K562 (cell line): ENCODE results near the gene RSPH6A. TPM values are rescaled to one million over a fixed set of nuclear protein-coding genes. Genes with fewer than 3 reads are reported as not detected.

Experiments used
- CTCF ChIP-seq, 3 experiments: IDR thresholded peaks in 2 of 3; conservative IDR thresholded peaks in 1 of 3; 2 replicates each; pipeline ENCODE4 v1.5.1; 2011 to 2012; ENCODE audit warnings: low read length in 3 of 3, mild to moderate bottlenecking in 3 of 3, control low read depth in 2 of 3, improper control_type of control experiment in 1 of 3, inconsistent platforms in 1 of 3, low read depth in 1 of 3, mixed read lengths in 1 of 3, moderate library complexity in 1 of 3; ENCODE audit not compliant: insufficient read depth in 2 of 3
- DACH1 ChIP-seq: fragments of 450-650 bp; IDR thresholded peaks from 2 replicates; pipeline ENCODE4 v1.6.1; 2018; ENCODE audit not compliant: partially characterized antibody
- FOXP4 ChIP-seq: sonication (generic); formaldehyde crosslinking; IDR thresholded peaks from 2 replicates; pipeline ENCODE4 v1.8.0; 2022; ENCODE audit warnings: mild to moderate bottlenecking, missing genetic modification reagents, borderline replicate concordance
- MCM2 ChIP-seq: fragments of 450-650 bp; IDR thresholded peaks from 2 replicates; pipeline ENCODE4 v1.6.1; 2017; ENCODE audit warnings: low read depth, mild to moderate bottlenecking
- MYC ChIP-seq, 2 experiments: fragments of 250-450 bp in 1 of 2; sonication (Bioruptor Pico) in 1 of 2; IDR thresholded peaks; 2 replicates each; pipeline versions ENCODE4 v1.5.1 to v1.6.1; 2012 to 2021; ENCODE audit warnings: low read depth in 2 of 2, borderline replicate concordance in 1 of 2, improper control_type of control experiment in 1 of 2, low read length in 1 of 2, mild to moderate bottlenecking in 1 of 2, moderate library complexity in 1 of 2
- NFATC3 ChIP-seq: fragments of 450-650 bp; IDR thresholded peaks from 2 replicates; pipeline ENCODE4 v1.6.1; 2017; ENCODE audit warnings: mild to moderate bottlenecking
- NR3C1 ChIP-seq: sonication (generic); formaldehyde crosslinking; IDR thresholded peaks from 2 replicates; pipeline ENCODE4 v1.8.1; 2022; ENCODE audit warnings: missing genetic modification reagents
- NUFIP1 ChIP-seq: fragments of 450-650 bp; IDR thresholded peaks from 2 replicates; pipeline ENCODE4 v1.6.1; 2018; ENCODE audit not compliant: partially characterized antibody
- POU5F1 ChIP-seq: fragments of 150-350 bp; IDR thresholded peaks from 2 replicates; pipeline ENCODE4 v1.6.1; 2014; ENCODE audit warnings: borderline replicate concordance, low read length, low read depth, mild to moderate bottlenecking; ENCODE audit not compliant: partially characterized antibody
- RBBP5 ChIP-seq: fragments of 200-600 bp; sonication (generic); IDR thresholded peaks from 2 replicates; pipeline ENCODE4 v1.6.1; 2012; ENCODE audit warnings: borderline replicate concordance, mild to moderate bottlenecking, low read length, control low read depth, inconsistent platforms; ENCODE audit not compliant: insufficient read depth, poor library complexity, severe bottlenecking
- SRF ChIP-seq, 2 experiments: fragments of 250-450, 450-650 bp in 1 of 2; sonication (Bioruptor Pico) in 1 of 2; sonication (generic) in 1 of 2; formaldehyde crosslinking; IDR thresholded peaks; 2 replicates each; pipeline versions ENCODE4 v1.5.0 to v1.5.1; 2020 to 2022; ENCODE audit warnings: mild to moderate bottlenecking in 1 of 2, missing genetic modification reagents in 1 of 2
- TCF7L2 ChIP-seq: fragments of 150-350 bp; IDR thresholded peaks from 2 replicates; pipeline ENCODE4 v1.6.1; 2016; ENCODE audit warnings: low read depth, mild to moderate bottlenecking, low read length, moderate library complexity
- THAP12 ChIP-seq: fragments of 250-450 bp; sonication (Bioruptor Pico); IDR thresholded peaks from 2 replicates; pipeline ENCODE4 v1.9.0; 2021; ENCODE audit warnings: mild to moderate bottlenecking, inconsistent platforms
- THRA ChIP-seq: fragments of 450-650 bp; IDR thresholded peaks from 2 replicates; pipeline ENCODE4 v1.6.1; 2017; ENCODE audit warnings: mild to moderate bottlenecking, moderate library complexity
- THRAP3 ChIP-seq: fragments of 450-650 bp; IDR thresholded peaks from 2 replicates; pipeline ENCODE4 v1.6.1; 2016; ENCODE audit warnings: mild to moderate bottlenecking, inconsistent platforms, borderline replicate concordance
- YY1 ChIP-seq, 3 experiments: IDR thresholded peaks; 2 replicates each; pipeline ENCODE4 v1.6.1; 2011; ENCODE audit warnings: low read length in 2 of 3, mild to moderate bottlenecking in 2 of 3, moderate library complexity in 2 of 3, borderline replicate concordance in 1 of 3, control low read depth in 1 of 3, low read depth in 1 of 3; ENCODE audit not compliant: insufficient read depth in 3 of 3, insufficient replicate concordance in 2 of 3, control insufficient read depth in 1 of 3, insufficient read length in 1 of 3; ENCODE audit errors: extremely low read depth in 1 of 3
- ZNF253 ChIP-seq: fragments of 250-450 bp; sonication (Bioruptor Pico); conservative IDR thresholded peaks from 2 replicates; pipeline ENCODE4 v1.6.1; 2021; ENCODE audit warnings: mild to moderate bottlenecking
- ZNF384 ChIP-seq: IDR thresholded peaks from 2 replicates; pipeline ENCODE4 v1.6.1; 2012; ENCODE audit warnings: low read depth, low read length, improper control_type of control experiment
- polyA plus RNA-seq, 8 experiments: library from polyadenylated mRNA; depleted of rRNA in 4 of 8; stranded (reverse) in 5 of 8; unstranded in 3 of 8; fragments of >200 nt; fragmentation: Nextera tagmentation in 2 of 8; fragmentation: Illumina TruSeq in 1 of 8; extraction: Ambion mirVana in 2 of 8; extraction: Trizol in 1 of 8; gene quantifications; 2 replicates each; pipeline versions ENCODE4 v1.2.1 to v1.2.3, GENCODE V29; 2011 to 2014; ENCODE audit warnings: inconsistent platforms in 1 of 8, missing spikeins in 1 of 8
- total RNA-seq, 7 experiments: library from RNA; depleted of rRNA in 6 of 7; stranded (reverse); fragments of >200 nt in 6 of 7; fragmentation: Illumina TruSeq in 2 of 7; extraction: Trizol in 2 of 7; gene quantifications; 2 replicates each; pipeline versions ENCODE4 v1.2.1 to v1.2.3, GENCODE V29; 2011 to 2021; ENCODE audit warnings: low replicate concordance in 1 of 7

The RSPH6A gene
- total and polyA plus RNA-seq, 9 of the 15 experiments (the other 6 are each of a cell fraction or from before 2014, with no cell fraction given): 0.03 to 0.15 (median 0.07) TPM; not detected in 5

GRCh38 chr19:45780448-45781213 lies 34.5 kb downstream of the RSPH6A start (continued):
- TF ChIP-seq CTCF (IDR thresholded peaks at IDR 0.05 in 2 of 3, conservative IDR thresholded peaks at IDR 0.05 in 1 of 3; ENCODE audit: insufficient read depth in 2 of 3, low read depth in 1 of 3, low read length in 3 of 3) (no peak), YY1 (IDR thresholded peaks at IDR 0.05; ENCODE audit: borderline replicate concordance in 1 of 3, control insufficient read depth in 1 of 3, extremely low read depth in 1 of 3, insufficient read depth in 3 of 3, insufficient read length in 1 of 3, insufficient replicate concordance in 2 of 3, low read depth in 1 of 3, low read length in 2 of 3) (no peak), MYC (IDR thresholded peaks at IDR 0.05; ENCODE audit: low read depth, low read length) (no peak), MYC (CRISPR knock-in tag; IDR thresholded peaks at IDR 0.05; ENCODE audit: borderline replicate concordance, low read depth) (no peak), TCF7L2 (no peak), ZNF384 (no peak), NFATC3 (no peak), ZNF253 (no peak), FOXP4 (CRISPR knock-in tag) (no peak), THAP12 (CRISPR knock-in tag) (0 out of 2 replicates have a peak, but pooled peaks have one; percentile 21), NR3C1 (CRISPR knock-in tag) (no peak), RBBP5 (no peak), SRF (CRISPR knock-in tag; IDR thresholded peaks at IDR 0.05) (0 out of 4 replicates have a peak, but pooled peaks of 1 of the 2 experiments have one; percentile 40), POU5F1 (no peak), NUFIP1 (no peak), THRA (no peak), DACH1 (peak; percentile 6), MCM2 (no peak), THRAP3 (no peak)
